ENCODE measurements around the gene ART1.

The ART1 gene

DNA sequence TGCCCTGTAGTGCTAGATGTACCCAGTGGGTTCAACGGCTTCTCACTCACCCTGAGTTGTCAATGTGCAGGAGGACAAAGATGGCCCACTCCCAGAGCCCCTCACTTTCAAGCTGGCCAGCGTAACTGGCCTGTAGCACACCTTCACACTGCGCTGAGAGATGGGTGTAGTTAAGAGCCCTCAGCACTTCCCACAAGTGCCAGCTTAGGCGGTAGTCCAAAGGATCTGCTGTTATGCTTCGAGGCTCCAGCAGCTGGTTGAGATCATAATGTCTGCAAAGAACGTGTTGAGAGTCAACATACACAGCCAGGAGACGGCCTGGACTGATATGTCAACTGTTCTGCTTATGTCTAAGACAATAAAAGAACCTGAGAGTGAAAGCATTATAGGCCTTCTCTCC, 41.0 kb downstream of the ART1 start:
- Histone ChIP-seq H2BK120ac (ENCODE audit: low read depth, low read length) (no peak overlapping the region), H3K23ac (ENCODE audit: low read length in 2 of 2) (no peak overlapping the region), H3K36me3 (ENCODE audit: control insufficient read depth in 1 of 2, insufficient read depth in 2 of 2, low read depth in 1 of 2, low read length in 2 of 2) (peaks cover 45 to 82% of the 10 kb centered on the region in 2 experiments), H3K9ac (ENCODE audit: low read length) (no peak overlapping the region), H3K4me3 (ENCODE audit: insufficient read depth in 1 of 2, low read depth in 1 of 2, low read length in 2 of 2) (no peak overlapping the region), H3K4me1 (ENCODE audit: control insufficient read depth, insufficient read depth, low read depth, low read length) (no peaks in the 10 kb centered on the region), H2AK5ac (ENCODE audit: low read length, severe bottlenecking) (no peak overlapping the region), H4K8ac (ENCODE audit: low read length) (no peak overlapping the region), H3K4me2 (ENCODE audit: low read length, poor library complexity, severe bottlenecking) (no peak overlapping the region), H2BK5ac (ENCODE audit: low read depth, low read length, poor library complexity, severe bottlenecking) (no peak overlapping the region), H3K79me1 (replicated peaks; ENCODE audit: low read length, poor library complexity, severe bottlenecking) (peaks cover 16% of the 10 kb centered on the region), H2AFZ (ENCODE audit: low read depth, low read length) (no peak overlapping the region), H3K18ac (ENCODE audit: low read depth in 1 of 2, low read length in 2 of 2) (no peak overlapping the region), H3K9me3 (ENCODE audit: control insufficient read depth, low read length) (no peaks in the 10 kb centered on the region), H4K91ac (ENCODE audit: low read length) (no peak overlapping the region), H3K14ac (ENCODE audit: low read length in 2 of 2) (no peak overlapping the region), H2BK15ac (ENCODE audit: low read depth, poor library complexity, severe bottlenecking) (no peak overlapping the region), H3K4ac (ENCODE audit: low read depth in 1 of 2, low read length in 2 of 2) (no peak overlapping the region), H3K27me3 (ENCODE audit: control insufficient read depth in 1 of 2, insufficient read depth in 1 of 2, low read length in 2 of 2) (no peaks in the 10 kb centered on the region), H2BK12ac (ENCODE audit: low read length in 2 of 2) (no peak overlapping the region), H3K27ac (ENCODE audit: low read length, poor library complexity, severe bottlenecking) (no peak overlapping the region)
- 92% methylated on average over 6 of the region's 7 CpGs for WGBS
- no peak for DNase-seq

- Histone ChIP-seq H3K4me1 (ENCODE audit: control insufficient read depth, insufficient read depth, low read depth, low read length) (no peaks in the 10 kb centered on the region), H2AK5ac (ENCODE audit: low read length, severe bottlenecking) (no peak overlapping the region), H3K18ac (ENCODE audit: low read depth in 1 of 2, low read length in 2 of 2) (no peak overlapping the region), H3K9ac (ENCODE audit: low read length) (no peak overlapping the region), H2BK15ac (ENCODE audit: low read depth, poor library complexity, severe bottlenecking) (no peak overlapping the region), H3K9me3 (ENCODE audit: control insufficient read depth, low read length) (no peaks in the 10 kb centered on the region), H4K91ac (ENCODE audit: low read length) (no peak overlapping the region), H3K4me3 (ENCODE audit: insufficient read depth in 1 of 2, low read depth in 1 of 2, low read length in 2 of 2) (no peak overlapping the region), H3K27ac (ENCODE audit: low read length, poor library complexity, severe bottlenecking) (no peak overlapping the region), H3K36me3 (ENCODE audit: control insufficient read depth in 1 of 2, insufficient read depth in 2 of 2, low read depth in 1 of 2, low read length in 2 of 2) (peaks cover 50 to 82% of the 10 kb centered on the region in 2 experiments), H2BK5ac (ENCODE audit: low read depth, low read length, poor library complexity, severe bottlenecking) (no peak overlapping the region), H4K8ac (ENCODE audit: low read length) (no peak overlapping the region), H3K27me3 (ENCODE audit: control insufficient read depth in 1 of 2, insufficient read depth in 1 of 2, low read length in 2 of 2) (no peaks in the 10 kb centered on the region), H3K23ac (ENCODE audit: low read length in 2 of 2) (no peak overlapping the region), H2AFZ (ENCODE audit: low read depth, low read length) (no peak overlapping the region), H3K79me1 (replicated peaks; ENCODE audit: low read length, poor library complexity, severe bottlenecking) (peaks cover 17% of the 10 kb centered on the region), H3K4ac (ENCODE audit: low read depth in 1 of 2, low read length in 2 of 2) (no peak overlapping the region), H3K14ac (ENCODE audit: low read length in 2 of 2) (no peak overlapping the region), H2BK120ac (ENCODE audit: low read depth, low read length) (no peak overlapping the region), H2BK12ac (ENCODE audit: low read length in 2 of 2) (no peak overlapping the region), H3K4me2 (ENCODE audit: low read length, poor library complexity, severe bottlenecking) (no peak overlapping the region)
- 100% methylated on average over 1 of the region's 4 CpGs for WGBS
- no peak for DNase-seq
Observed at GRCh38 chr11:3686751-3687150, 41.8 kb downstream of the ART1 start.

- Histone ChIP-seq H3K14ac (ENCODE audit: low read length in 2 of 2) (no peak overlapping the region), H2BK120ac (ENCODE audit: low read depth, low read length) (no peak overlapping the region), H3K23ac (ENCODE audit: low read length in 2 of 2) (no peak overlapping the region), H3K27ac (ENCODE audit: low read length, poor library complexity, severe bottlenecking) (no peak overlapping the region), H4K8ac (ENCODE audit: low read length) (no peak overlapping the region), H2BK12ac (ENCODE audit: low read length in 2 of 2) (no peak overlapping the region), H2AK5ac (ENCODE audit: low read length, severe bottlenecking) (no peak overlapping the region), H3K4me1 (ENCODE audit: control insufficient read depth, insufficient read depth, low read depth, low read length) (peaks cover 2% of the 10 kb centered on the region), H3K4me2 (ENCODE audit: low read length, poor library complexity, severe bottlenecking) (no peak overlapping the region), H3K27me3 (ENCODE audit: control insufficient read depth in 1 of 2, insufficient read depth in 1 of 2, low read length in 2 of 2) (no peaks in the 10 kb centered on the region), H3K9me3 (ENCODE audit: control insufficient read depth, low read length) (no peaks in the 10 kb centered on the region), H2BK15ac (ENCODE audit: low read depth, poor library complexity, severe bottlenecking) (no peak overlapping the region), H3K36me3 (ENCODE audit: control insufficient read depth in 1 of 2, insufficient read depth in 2 of 2, low read depth in 1 of 2, low read length in 2 of 2) (peaks cover 44 to 96% of the 10 kb centered on the region in 2 experiments), H3K4me3 (ENCODE audit: insufficient read depth in 1 of 2, low read depth in 1 of 2, low read length in 2 of 2) (no peak overlapping the region), H3K79me1 (replicated peaks; ENCODE audit: low read length, poor library complexity, severe bottlenecking) (peaks cover 16% of the 10 kb centered on the region), H3K4ac (ENCODE audit: low read depth in 1 of 2, low read length in 2 of 2) (no peak overlapping the region), H3K18ac (ENCODE audit: low read depth in 1 of 2, low read length in 2 of 2) (no peak overlapping the region), H3K9ac (ENCODE audit: low read length) (no peak overlapping the region), H2BK5ac (ENCODE audit: low read depth, low read length, poor library complexity, severe bottlenecking) (no peak overlapping the region), H2AFZ (ENCODE audit: low read depth, low read length) (no peak overlapping the region), H4K91ac (ENCODE audit: low read length) (no peak overlapping the region)
- WGBS, result 100% methylated on average over 2 of the region's 2 CpGs
- no peak for DNase-seq
Observed at GRCh38 chr11:3700410-3700809, 55.5 kb downstream of the ART1 start.

DNA sequence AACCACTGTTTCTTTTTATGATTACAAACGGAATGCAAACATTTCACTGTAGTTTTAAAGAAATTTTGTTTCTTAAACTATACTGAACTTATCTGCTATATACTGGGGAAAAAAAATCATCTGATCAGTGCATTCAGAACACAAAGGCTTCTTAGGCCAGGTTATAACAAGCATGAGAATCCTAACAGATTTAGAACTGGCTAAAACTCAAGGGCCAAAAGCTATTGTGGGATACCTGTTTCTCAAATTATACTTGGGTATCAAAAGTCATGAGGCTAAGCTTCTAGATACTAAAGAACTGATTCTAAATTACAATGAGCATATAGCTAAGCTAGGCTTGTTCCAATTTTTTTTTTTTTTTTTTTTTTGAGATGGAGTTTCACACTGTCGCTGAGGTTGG, 56.0 kb downstream of the ART1 start:
- Histone ChIP-seq H3K18ac (ENCODE audit: low read depth in 1 of 2, low read length in 2 of 2) (no peak overlapping the region), H3K9ac (ENCODE audit: low read length) (no peak overlapping the region)
- no peak for DNase-seq

More for the DNA sequence above, 56.0 kb downstream of the ART1 start:
- H2BK12ac ChIP-seq (ENCODE audit: low read length in 2 of 2), result no peak overlapping the region
- H2BK5ac ChIP-seq (ENCODE audit: low read depth, low read length, poor library complexity, severe bottlenecking), result no peak overlapping the region
- H3K4me1 ChIP-seq (ENCODE audit: control insufficient read depth, insufficient read depth, low read depth, low read length), result peaks cover 2% of the 10 kb centered on the region
- 100% methylated on average over 1 of the region's 2 CpGs for WGBS
- H3K36me3 ChIP-seq (ENCODE audit: control insufficient read depth in 1 of 2, insufficient read depth in 2 of 2, low read depth in 1 of 2, low read length in 2 of 2), result peaks cover 44 to 94% of the 10 kb centered on the region in 2 experiments
- no peak overlapping the region for H3K4me3 ChIP-seq (ENCODE audit: insufficient read depth in 1 of 2, low read depth in 1 of 2, low read length in 2 of 2)
- H3K14ac ChIP-seq (ENCODE audit: low read length in 2 of 2), result no peak overlapping the region
- no peak overlapping the region for H3K4ac ChIP-seq (ENCODE audit: low read depth in 1 of 2, low read length in 2 of 2)
- H3K79me1 ChIP-seq (replicated peaks; ENCODE audit: low read length, poor library complexity, severe bottlenecking), result peaks cover 14% of the 10 kb centered on the region
- no peak overlapping the region for H3K4me2 ChIP-seq (ENCODE audit: low read length, poor library complexity, severe bottlenecking)
- no peak overlapping the region for H4K8ac ChIP-seq (ENCODE audit: low read length)
- no peaks in the 10 kb centered on the region for H3K9me3 ChIP-seq (ENCODE audit: control insufficient read depth, low read length)
- no peak overlapping the region for H2AFZ ChIP-seq (ENCODE audit: low read depth, low read length)
- no peak overlapping the region for H4K91ac ChIP-seq (ENCODE audit: low read length)
- H3K27me3 ChIP-seq (ENCODE audit: control insufficient read depth in 1 of 2, insufficient read depth in 1 of 2, low read length in 2 of 2), result no peaks in the 10 kb centered on the region
- no peak overlapping the region for H3K27ac ChIP-seq (ENCODE audit: low read length, poor library complexity, severe bottlenecking)
- H2AK5ac ChIP-seq (ENCODE audit: low read length, severe bottlenecking), result no peak overlapping the region
- H2BK120ac ChIP-seq (ENCODE audit: low read depth, low read length), result no peak overlapping the region
- H2BK15ac ChIP-seq (ENCODE audit: low read depth, poor library complexity, severe bottlenecking), result no peak overlapping the region
- no peak overlapping the region for H3K23ac ChIP-seq (ENCODE audit: low read length in 2 of 2)

All from mesenchymal stem cell (in vitro differentiated cells and primary cell).